GM19395 (cell line): ENCODE data around the gene SOCS2.

ENCODE experiments used
- ATAC-seq: cut with Tn5 transposase; IDR thresholded peaks from one replicate; pipeline ENCODE4 v1.9.1; 2021; ENCODE audit warnings: mild to moderate bottlenecking, moderate library complexity; ENCODE audit not compliant: unreplicated experiment

The SOCS2 gene

DNA sequence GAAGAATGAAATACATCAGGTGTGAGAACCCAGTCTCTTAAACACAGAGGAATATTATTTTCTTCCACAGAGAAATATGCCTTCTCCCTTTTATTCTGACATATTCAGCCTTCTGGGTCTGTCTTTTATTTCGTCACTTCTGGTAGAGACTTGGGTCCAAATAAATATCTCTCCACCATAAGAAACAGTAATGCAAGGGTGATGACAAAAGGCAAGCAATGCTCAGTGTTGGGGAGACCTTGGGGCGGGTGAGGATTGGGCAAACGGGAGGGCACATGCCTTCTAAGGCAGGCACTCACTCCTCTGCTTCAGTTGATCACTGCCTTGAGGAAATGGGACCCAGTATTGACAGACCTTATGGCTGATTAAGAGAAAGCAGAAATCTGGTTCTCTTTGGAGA is 6.7 kb upstream of the SOCS2 start:
- no peak for ATAC-seq

DNA sequence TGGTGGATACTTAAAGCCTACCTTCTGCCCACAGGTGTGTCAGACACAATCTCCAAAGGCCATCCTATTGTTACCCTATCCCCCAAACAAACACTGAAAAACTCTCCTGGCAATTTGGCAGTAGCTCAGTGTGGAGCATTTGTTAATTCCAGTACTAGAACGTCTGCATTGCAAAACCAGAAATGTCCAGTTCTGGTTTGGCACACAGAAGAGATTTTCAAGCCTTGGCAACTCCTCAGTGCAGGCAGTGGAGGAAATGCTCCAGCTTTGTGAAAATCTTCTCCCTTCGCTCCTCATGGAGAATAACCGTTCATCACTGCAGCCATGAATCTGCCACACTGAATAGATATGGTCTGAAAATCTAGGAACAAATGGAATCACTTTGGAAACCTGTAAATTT is 5.3 kb upstream of the SOCS2 start:
- ATAC-seq: no peak

- ATAC-seq: no peak
Measured at GRCh38 chr12:93568091-93568490, 4.4 kb upstream of the SOCS2 start.

GRCh38 chr12:93569301-93569655 is 3.2 kb upstream of the SOCS2 start:
- no peak for ATAC-seq

GRCh38 chr12:93569656-93570551 is 2.6 kb upstream of the SOCS2 start:
- peak; percentile 50 for ATAC-seq

- peak; percentile 56 for ATAC-seq
Measured at GRCh38 chr12:93570552-93571364, 1.7 kb upstream of the SOCS2 start.

DNA sequence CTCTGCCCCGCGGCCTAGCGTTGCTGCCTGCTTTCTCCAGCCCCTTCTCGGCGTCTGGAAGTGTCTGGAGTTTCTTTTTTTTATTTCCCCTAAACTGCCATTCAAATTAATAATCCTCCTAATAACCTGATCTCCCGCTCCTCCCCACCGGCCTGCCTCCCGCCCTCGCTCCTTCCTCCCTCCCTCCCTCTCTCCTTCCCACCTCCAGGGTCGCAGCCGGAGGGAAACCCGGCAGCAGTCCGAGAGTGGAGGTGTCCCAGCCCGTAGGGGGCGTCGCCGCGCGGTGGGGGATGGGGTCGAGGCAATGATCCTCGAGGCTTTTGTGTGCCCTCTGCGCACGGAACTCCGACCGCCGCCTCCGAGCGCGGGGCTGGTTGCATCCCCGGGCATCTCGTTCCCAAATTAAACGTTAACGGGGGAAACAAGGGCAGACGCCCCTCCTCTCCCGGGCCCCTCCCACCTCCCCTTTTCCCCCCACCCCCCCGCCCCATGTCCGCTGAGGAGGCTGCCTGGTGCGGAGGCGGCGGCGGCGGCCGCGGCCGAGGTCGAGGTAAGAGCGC is 1.0 kb upstream of the SOCS2 start:
- ATAC-seq: peak; percentile 21

DNA sequence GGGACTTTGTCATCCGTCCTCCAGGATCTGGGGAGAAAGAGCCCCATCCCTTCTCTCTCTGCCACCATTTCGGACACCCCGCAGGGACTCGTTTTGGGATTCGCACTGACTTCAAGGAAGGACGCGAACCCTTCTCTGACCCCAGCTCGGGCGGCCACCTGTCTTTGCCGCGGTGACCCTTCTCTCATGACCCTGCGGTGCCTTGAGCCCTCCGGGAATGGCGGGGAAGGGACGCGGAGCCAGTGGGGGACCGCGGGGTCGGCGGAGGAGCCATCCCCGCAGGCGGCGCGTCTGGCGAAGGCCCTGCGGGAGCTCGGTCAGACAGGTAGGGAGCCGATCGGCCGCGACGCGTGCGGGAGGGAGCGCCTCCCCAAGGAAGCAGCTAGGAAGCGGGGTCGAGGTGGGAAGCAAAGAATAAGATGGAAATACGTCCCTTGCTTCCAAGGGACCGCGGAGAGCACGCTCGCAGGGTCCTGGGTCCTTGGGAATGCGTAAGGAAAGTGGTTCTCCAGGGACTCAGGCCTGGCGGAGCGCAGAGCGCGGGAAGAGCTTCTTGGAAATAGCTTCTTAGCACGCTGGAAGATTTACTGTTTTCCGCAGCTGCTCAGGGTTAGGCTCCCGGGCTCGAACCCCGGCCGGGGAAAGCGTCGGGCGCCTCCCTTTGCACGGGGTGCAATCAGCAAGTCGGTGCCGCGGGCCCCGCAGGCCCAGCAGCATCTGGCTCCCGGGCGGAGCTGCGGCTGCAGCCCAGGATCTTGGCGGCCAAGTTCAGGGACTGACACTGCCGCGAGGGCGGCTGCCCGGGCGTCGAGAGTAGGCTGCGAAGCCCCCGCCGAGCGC is 457 bp downstream of the SOCS2 start:
- ATAC-seq: no peak

DNA sequence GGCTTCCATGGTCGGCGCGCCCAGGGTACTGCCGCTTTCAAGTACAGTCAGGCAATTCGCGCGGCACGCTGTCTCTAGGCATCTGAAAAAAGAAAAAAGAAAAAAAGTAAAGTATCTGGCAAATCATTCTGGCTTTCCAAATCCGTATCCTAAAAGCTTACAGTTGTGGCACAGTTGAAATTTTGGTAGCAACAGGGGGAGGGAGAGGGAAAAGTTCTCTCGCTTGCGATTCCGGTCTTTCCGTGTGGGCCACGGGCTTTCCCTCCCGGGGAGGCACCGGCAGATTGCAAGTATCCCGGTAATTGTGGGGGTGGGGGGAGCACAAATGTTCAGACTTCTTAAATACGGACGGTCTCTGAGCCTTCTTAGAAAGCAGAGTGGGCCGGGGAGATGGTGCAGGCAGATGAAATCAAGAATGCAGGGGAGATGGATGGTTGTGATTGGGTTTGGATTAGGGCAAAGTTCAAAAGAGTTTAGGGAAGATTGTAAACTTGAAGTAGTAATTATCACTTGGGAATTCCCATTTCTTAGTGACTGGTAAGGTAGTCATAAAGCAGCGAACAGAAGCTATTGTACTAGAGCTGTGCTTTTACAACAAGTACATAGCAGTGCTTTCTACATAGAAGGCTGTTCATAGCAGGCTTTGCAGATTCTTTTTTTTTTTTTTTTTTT is 1.2 kb downstream of the SOCS2 start:
- ATAC-seq: no peak

DNA sequence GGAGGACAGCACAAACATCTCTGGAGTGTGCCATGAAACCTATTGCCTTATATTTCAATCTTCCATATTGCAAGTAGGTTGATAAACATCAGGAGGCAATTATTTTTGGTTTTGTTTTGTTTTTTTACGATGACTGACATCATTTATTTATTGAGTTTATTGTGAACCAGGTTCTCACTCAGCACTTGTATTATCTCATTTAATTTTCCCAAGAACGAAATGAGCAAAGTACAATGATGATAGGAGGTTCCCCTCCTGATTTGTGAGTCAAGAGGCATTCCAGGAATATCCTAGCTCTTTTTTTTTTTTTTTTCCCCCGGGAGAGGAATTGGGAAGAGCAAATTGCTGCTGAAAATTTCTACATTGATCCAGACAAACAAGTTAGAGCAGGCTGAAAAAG is 4.7 kb downstream of the SOCS2 start:
- no peak for ATAC-seq

GRCh38 chr12:93578221-93578620 is 5.7 kb downstream of the SOCS2 start:
- ATAC-seq: no peak

- ATAC-seq: no peak
Measured at GRCh38 chr12:93580682-93581081, 8.2 kb downstream of the SOCS2 start.

GRCh38 chr12:93581370-93581769 is 8.9 kb downstream of the SOCS2 start:
- ATAC-seq: no peak

DNA sequence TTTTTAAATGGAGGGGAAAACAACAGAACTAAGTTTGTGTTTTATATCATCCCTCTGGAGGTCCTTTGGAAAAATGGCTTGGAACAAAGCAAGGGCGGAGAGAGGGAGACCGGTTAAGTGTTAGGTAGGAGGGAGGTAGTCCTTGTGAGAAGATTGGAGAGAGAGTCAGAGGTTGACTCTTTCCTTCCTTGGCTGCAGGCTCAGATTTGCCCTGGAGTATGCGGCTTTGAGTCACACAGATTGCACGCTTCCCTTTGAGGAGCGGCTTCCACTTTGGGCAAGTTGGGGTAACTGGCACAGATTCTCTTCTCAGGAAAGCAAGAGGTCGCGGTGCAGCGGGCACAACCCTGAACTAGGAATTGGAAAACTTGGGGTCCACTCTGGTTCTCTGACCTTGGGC is 9.9 kb downstream of the SOCS2 start:
- no peak for ATAC-seq

- no peak for ATAC-seq
Measured at GRCh38 chr12:93583627-93584392, 11.3 kb downstream of the SOCS2 start.

DNA sequence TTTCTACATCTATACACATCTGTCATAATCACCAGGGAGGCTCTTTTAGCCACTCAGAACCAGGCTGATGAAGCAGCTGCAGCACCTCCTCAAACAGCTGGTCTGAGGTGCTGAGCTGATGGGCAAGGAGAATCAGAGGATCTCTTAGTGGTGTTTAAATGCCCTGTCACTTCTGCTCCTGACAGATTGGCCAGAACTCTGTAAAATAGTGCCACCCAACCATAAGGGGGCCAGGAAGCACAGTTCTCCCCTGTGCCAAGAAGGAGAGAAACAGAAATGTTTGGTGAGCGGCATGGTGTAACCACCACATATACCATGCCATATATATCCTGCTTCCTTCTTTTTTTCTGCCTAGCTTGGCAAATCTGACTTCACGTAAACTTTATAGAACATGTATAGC is 12.8 kb downstream of the SOCS2 start:
- no peak for ATAC-seq

DNA sequence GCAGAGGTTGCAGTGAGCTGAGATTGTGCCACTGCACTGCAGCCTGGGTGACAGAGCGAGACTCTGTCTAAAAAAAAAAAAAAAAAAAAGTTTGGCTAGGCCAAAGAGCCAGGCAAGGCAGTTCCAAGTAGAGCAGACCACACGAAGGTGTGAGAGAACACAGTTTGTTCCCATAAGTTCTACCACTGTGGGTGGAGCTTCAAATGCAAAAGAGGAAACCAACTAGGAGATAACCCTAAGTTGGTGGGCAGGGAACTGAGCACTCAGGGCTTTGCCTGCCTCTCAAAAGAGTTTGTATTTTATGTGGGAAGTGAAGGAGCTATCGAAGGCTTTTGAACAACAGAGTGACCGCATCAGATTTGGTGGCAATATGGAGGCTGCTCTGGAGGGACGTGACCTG is 15.1 kb downstream of the SOCS2 start:
- ATAC-seq: no peak

GRCh38 chr12:93589081-93589480 is 16.6 kb downstream of the SOCS2 start:
- ATAC-seq: no peak

DNA sequence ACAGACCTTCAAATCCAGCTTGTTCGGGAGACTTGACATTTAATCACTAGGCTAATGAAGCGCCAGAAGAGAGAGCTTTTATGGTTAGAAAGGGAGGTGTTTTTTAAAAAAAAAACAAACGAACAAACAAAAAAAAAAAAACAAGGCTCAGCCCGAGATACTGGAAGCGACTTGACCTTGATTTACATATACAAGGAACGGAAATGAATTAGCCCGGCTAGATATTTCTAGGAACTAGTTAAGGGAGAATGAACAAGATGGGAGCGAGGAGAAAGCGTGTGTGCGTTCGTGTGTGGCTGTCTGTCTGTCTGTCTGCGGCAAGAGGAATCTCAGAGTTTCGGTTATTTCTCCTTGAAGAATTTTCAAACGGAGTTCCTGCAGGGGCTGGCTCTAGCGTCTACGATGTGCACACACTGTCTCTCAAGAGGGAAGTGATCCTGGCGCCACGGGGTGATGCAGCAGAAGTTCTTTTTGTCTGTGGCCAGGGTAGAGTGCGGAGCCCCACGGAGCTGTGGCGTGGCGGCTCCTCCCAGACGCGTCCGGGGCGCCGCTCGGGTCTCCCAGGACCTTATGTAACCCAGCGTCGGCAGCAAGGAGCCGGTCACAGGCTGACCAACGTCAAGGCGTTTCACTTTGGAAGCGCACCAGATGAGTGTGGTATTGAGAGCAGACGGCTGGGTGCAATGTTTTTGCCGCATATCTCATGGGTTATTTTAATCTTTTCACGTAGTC is 18.8 kb downstream of the SOCS2 start:
- ATAC-seq: peak; percentile 87
